Astrocyte (in vitro differentiated cells and primary cell): ENCODE results near the gene TMEM25.

Source experiments
- EZH2 ChIP-seq: IDR thresholded peaks from 2 replicates; pipeline ENCODE4 v1.6.1; 2012; ENCODE audit warnings: mild to moderate bottlenecking, low read length, inconsistent platforms; ENCODE audit not compliant: insufficient read depth
- TF ChIP-seq, protein P1 (sequence below): IDR thresholded peaks from 2 replicates; pipeline ENCODE4 v1.5.1; 2011; ENCODE audit warnings: low read depth, mild to moderate bottlenecking, inconsistent platforms, low read length, moderate library complexity; ENCODE audit not compliant: insufficient read depth

- TF ChIP-seq, protein P1, sequence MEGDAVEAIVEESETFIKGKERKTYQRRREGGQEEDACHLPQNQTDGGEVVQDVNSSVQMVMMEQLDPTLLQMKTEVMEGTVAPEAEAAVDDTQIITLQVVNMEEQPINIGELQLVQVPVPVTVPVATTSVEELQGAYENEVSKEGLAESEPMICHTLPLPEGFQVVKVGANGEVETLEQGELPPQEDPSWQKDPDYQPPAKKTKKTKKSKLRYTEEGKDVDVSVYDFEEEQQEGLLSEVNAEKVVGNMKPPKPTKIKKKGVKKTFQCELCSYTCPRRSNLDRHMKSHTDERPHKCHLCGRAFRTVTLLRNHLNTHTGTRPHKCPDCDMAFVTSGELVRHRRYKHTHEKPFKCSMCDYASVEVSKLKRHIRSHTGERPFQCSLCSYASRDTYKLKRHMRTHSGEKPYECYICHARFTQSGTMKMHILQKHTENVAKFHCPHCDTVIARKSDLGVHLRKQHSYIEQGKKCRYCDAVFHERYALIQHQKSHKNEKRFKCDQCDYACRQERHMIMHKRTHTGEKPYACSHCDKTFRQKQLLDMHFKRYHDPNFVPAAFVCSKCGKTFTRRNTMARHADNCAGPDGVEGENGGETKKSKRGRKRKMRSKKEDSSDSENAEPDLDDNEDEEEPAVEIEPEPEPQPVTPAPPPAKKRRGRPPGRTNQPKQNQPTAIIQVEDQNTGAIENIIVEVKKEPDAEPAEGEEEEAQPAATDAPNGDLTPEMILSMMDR: no peak
- no peak for TF ChIP-seq EZH2
Measured at GRCh38 chr11:118572981-118573550, 42.1 kb downstream of the TMEM25 start.
